GM12892 (cell line): ENCODE results near the gene DLK2. TPM values are rescaled to one million over a fixed set of nuclear protein-coding genes. Genes with fewer than 3 reads are reported as not detected.
"Not testable (repeated sequence)": the region's sequence is repeated elsewhere in the genome, so short reads cannot be mapped to it uniquely, and the experiment has no call there.

Experiments used
- DNase-seq: peaks from one replicate; pipeline ENCODE4 v3.0.0; 2011; ENCODE audit not compliant: insufficient read length
- FAIRE-seq: peaks from 2 replicates; lab custom pipeline; 2011; peaks lifted over from hg19 to GRCh38; lab: Jason Lieb, UNC
- POLR2A ChIP-seq: IDR thresholded peaks from 2 replicates; pipeline ENCODE4 v1.6.1; 2011; ENCODE audit warnings: low read depth, low read length, control low read depth
- POLR2AphosphoS5 ChIP-seq: IDR thresholded peaks from 2 replicates; pipeline ENCODE4 v1.6.1; 2011; ENCODE audit warnings: low read depth, low read length, control low read depth
- TAF1 ChIP-seq: IDR thresholded peaks from 2 replicates; pipeline ENCODE4 v1.6.1; 2011; ENCODE audit warnings: low read depth, mild to moderate bottlenecking, control low read depth, low read length, borderline replicate concordance
- polyA plus RNA-seq: library from polyadenylated mRNA; unstranded; fragments of >200 nt; gene quantifications from one replicate; pipeline ENCODE4 v1.2.1, GENCODE V29; 2012; ENCODE audit warnings: missing spikeins, inconsistent platforms; ENCODE audit not compliant: missing spikeins

Gene DLK2, protein sequence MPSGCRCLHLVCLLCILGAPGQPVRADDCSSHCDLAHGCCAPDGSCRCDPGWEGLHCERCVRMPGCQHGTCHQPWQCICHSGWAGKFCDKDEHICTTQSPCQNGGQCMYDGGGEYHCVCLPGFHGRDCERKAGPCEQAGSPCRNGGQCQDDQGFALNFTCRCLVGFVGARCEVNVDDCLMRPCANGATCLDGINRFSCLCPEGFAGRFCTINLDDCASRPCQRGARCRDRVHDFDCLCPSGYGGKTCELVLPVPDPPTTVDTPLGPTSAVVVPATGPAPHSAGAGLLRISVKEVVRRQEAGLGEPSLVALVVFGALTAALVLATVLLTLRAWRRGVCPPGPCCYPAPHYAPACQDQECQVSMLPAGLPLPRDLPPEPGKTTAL
- polyA plus RNA-seq = 1.1 TPM

GRCh38 chr6:43455531-43456428 lies at the start of gene DLK2:
Gene DLK2 (minus strand): TSS chr6:43455548. CDS start chr6:43454825, 723 bp downstream.
- peak; percentile 48 for FAIRE-seq
- TF ChIP-seq POLR2AphosphoS5 (no peak), POLR2A (no peak), TAF1 (no peak)
- DNase-seq = peak; percentile 60

DNA sequence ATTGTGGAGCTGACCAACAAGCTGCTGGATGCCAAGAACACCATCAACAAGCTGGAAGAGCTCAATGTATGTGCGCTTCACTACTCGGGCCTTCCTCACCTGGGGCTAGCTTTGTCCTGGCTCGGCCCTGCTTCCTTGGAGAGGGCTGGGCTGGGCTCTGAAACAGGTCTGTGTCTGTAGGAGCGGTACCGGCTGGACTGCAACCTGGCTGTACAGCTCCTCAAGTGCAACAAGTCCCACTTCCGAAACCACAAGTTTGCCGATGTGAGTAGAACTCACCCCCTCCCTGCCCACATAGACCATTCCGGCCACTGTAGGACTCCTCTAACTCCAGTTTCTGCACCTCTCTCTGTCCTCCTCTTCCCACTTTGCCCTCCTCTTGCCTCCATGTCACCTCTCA lies 48.1 kb upstream of the DLK2 start:
- DNase-seq (no peak), FAIRE-seq (no peak)
- TF ChIP-seq POLR2AphosphoS5 (no peak), POLR2A (no peak), TAF1 (no peak)

DNA sequence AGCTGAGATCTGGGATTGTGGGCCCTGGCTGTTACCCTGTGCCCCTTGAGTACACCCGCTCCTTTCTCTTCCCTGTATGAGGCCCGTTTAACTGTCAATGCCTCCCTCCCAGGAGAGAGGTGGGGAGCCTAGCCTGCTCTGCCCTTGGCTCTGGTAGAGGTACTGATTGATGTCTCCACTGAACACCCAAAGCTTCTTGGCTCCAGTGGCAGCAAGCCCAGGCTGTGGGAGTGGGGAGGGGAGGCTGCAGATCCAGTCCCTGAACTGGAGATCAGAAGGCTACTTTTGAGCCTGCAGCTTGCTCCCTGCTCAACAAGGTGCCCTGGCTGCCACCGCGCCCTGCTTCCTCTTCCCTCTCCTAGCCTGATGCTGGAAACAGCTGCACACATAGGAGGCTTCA lies 47.3 kb upstream of the DLK2 start:
- no peak for DNase-seq
- no peak for FAIRE-seq
- TF ChIP-seq POLR2A = no peak
- no peak for TF ChIP-seq TAF1
- TF ChIP-seq POLR2AphosphoS5 = no peak

- TF ChIP-seq TAF1 = no peak
- TF ChIP-seq POLR2AphosphoS5 = no peak
- no peak for TF ChIP-seq POLR2A
- DNase-seq (no peak), FAIRE-seq (no peak)
Observed at GRCh38 chr6:43500921-43501320, 45.6 kb upstream of the DLK2 start.

DNA sequence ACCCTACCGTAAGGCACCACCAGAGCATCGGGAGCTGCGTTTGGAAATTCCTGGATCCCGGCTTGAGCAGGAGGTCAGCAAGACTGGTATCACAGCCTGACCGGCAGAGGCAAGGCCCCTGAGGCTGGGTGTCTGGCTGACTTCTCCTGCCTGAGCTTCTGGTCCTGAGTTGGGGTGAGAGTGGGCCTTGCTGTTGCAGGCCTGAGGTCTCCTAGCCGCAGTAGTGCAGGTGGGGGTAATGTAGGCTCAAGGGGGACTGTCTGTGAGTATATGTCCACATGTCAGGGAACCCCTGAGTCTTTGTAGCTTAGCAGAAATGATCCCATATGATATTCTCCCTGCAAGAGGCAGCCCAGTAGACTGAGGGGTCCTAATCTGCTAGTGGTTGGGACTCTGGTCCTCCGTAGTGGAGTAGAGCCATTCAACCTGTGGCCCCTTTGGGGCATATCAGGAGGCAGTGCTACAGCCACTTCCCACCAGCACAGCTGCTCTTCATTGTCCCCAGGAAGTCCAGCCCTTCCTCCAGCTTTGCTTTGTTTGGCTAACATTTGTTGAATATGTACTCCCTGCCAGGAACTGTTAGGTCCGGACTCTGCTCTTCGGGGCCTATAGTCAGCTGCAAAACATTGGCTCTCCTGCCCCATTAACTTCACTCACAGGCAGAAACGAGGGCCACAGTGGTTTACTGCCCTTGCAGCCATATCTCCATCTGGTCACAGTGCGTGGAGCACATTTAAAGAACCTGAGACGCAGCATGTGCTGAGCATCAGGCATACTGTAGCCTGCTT lies 43.9 kb upstream of the DLK2 start:
- TF ChIP-seq TAF1 (no peak), POLR2A (no peak), POLR2AphosphoS5 (no peak)
- DNase-seq (no peak), FAIRE-seq (no peak)

GRCh38 chr6:43498291-43498690 lies 42.9 kb upstream of the DLK2 start:
- FAIRE-seq, DNase-seq: not testable (repeated sequence)

DNA sequence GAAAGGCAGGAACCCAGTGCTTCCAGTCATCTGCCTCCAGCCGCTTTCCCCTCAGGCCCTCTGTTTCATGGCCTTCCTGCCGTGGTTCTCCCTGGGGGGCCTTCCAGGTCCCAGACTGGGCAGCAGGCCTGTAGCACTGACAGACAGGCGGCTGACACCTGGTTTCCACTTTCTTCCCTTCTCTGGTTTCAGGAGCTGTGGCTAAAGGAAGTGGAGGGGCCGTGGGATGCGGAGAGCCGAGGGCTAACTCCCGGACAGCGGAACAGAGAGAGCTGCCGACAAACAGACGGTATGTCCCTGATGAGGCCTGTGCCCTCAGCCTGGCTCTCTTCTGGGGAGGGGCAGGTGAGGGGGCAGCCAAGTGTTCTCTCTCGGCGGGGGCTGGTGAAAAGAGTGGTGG lies 42.3 kb upstream of the DLK2 start:
- DNase-seq = no peak
- TF ChIP-seq POLR2AphosphoS5 = no peak
- TF ChIP-seq TAF1 = no peak
- no peak for TF ChIP-seq POLR2A
- FAIRE-seq = no peak

DNA sequence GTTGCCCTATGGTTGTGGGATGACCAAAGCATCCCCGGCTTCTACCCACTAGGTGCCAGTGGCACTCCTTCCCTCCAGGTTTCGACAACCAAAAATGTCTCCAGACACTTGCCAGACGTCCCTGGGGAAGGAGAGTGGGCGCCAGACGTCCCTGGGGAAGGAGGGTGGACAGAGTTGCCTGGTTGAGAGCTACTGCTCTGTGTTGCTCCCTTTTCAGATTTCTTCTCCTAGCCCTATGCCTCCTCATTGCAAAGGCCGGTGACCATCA lies 41.7 kb upstream of the DLK2 start:
- FAIRE-seq (no peak), DNase-seq (no peak)
- TF ChIP-seq POLR2AphosphoS5 (no peak), POLR2A (no peak), TAF1 (no peak)

DNA sequence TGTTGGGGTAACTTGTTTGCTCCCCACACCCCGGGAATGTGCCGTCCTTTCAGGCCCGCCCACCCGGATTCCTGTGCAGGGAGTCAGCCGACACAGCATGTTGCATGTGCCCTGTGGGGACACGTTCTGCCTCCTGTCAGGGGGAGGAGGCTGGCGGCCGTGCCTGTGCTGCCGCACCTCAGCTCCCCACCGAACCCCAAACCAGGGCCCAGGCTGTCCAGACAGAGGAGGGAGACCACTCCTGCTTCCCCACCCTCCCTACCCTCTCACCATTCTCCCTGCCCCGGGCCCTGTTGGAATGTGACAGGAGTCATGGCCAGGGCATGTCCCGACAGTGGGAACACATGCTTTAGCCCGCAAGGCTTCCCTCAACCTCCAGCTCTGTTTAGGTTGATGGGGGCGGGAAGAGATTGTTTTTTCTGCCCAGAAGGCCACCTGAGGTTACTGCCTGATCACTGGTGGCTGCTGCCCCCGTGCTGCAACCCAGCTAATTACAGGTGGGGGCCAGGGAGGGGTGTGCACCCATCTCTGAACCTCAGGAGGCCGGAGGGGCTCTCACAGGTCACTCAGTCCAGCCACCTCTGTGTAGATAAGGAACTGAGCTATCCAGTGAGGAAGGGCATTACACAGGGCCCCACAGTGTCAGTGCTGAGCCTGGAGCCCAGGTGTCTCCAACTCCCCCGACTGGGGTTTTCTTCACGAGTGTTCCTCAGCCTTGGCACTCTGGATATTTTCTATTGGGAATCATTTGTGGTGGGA lies 41.2 kb upstream of the DLK2 start:
- no peak for TF ChIP-seq POLR2AphosphoS5
- no peak for TF ChIP-seq POLR2A
- peak; percentile 54 for FAIRE-seq
- no peak for DNase-seq

DNA sequence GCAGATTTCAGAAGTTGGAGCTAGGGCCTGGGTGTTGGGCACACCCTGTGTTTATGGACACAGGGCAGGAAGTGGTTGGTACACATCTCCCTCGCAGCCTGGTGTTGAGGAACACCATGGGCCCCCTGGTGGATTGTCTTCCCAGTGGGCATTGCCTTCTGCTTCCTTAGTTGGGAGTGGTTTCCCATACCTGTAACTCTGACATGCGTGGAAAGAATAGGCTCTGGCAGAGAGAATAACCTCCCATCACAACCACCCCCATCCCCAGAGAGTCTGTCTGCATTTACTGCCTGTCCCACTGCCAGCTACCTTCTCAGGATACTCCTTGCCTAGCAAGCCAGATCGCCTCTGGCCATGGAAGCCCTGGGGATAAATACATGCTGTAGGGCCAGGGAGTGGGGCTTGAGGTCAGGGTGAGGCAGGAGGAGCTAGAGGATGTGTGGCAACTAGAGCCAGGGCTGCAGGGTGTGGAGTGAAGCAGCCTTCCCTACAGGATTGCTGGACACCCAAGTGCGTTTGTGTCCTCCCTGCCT lies 40.1 kb upstream of the DLK2 start:
- no peak for DNase-seq
- no peak for FAIRE-seq

More for the DNA sequence above, 40.1 kb upstream of the DLK2 start:
- no peak for TF ChIP-seq POLR2AphosphoS5
- no peak for TF ChIP-seq POLR2A
- no peak for TF ChIP-seq TAF1
